MM.1S (cell line): ENCODE results near the gene LY86.

Source experiments
- CTCF ChIP-seq: fragments of 300-600 bp; sonication (generic); IDR thresholded peaks from 2 replicates; pipeline ENCODE4 v1.5.1; 2016; ENCODE audit warnings: antibody characterized with exemption, low read length, mixed read lengths
- EZH2 ChIP-seq: fragments of 300-600 bp; sonication (generic); optimal IDR thresholded peaks from 2 replicates; pipeline ENCODE3; 2017; ENCODE audit warnings: low read depth, mild to moderate bottlenecking, antibody characterized with exemption, low read length, mixed read lengths
- EZH2phosphoT487 ChIP-seq: fragments of 300-600 bp; sonication (generic); IDR thresholded peaks from 2 replicates; pipeline ENCODE4 v1.6.1; 2018; ENCODE audit warnings: antibody characterized with exemption, low read length

- TF ChIP-seq CTCF: no peak
- no peak for TF ChIP-seq EZH2
- no peak for TF ChIP-seq EZH2phosphoT487
Measured at GRCh38 chr6:6690144-6690483, 101.6 kb downstream of the LY86 start.
